DMS 273 (cell line): Measurements from ENCODE around the gene TENM4.

Source experiments
- DNase-seq: peaks from one replicate; lab custom pipeline; 2025; ENCODE audit not compliant: unreplicated experiment; lab: John Stamatoyannopoulos, UW

Gene TENM4

GRCh38 chr11:79035881-79036280, 404.9 kb downstream of the TENM4 start:
- DNase-seq: no peak

- no peak for DNase-seq
Measured at GRCh38 chr11:79033833-79034232, 407.0 kb downstream of the TENM4 start.

GRCh38 chr11:79030448-79030847, 410.4 kb downstream of the TENM4 start:
- DNase-seq: no peak

GRCh38 chr11:79028225-79028624, 412.6 kb downstream of the TENM4 start:
- no peak for DNase-seq

- no peak for DNase-seq
Measured at GRCh38 chr11:79026803-79027445, 413.9 kb downstream of the TENM4 start.

- no peak for DNase-seq
Measured at GRCh38 chr11:79025622-79026021, 415.2 kb downstream of the TENM4 start.

GRCh38 chr11:79025097-79025496, 415.7 kb downstream of the TENM4 start:
- DNase-seq: no peak

GRCh38 chr11:79022265-79022664, 418.6 kb downstream of the TENM4 start:
- no peak for DNase-seq

- no peak for DNase-seq
Measured at GRCh38 chr11:79021601-79022000, 419.2 kb downstream of the TENM4 start.

GRCh38 chr11:79019975-79020374, 420.9 kb downstream of the TENM4 start:
- no peak for DNase-seq

GRCh38 chr11:79019277-79019676, 421.6 kb downstream of the TENM4 start:
- no peak for DNase-seq

- no peak for DNase-seq
Measured at GRCh38 chr11:79018371-79018849, 422.4 kb downstream of the TENM4 start.

- DNase-seq: no peak
Measured at GRCh38 chr11:79017811-79018210, 423.0 kb downstream of the TENM4 start.

GRCh38 chr11:79013509-79013908, 427.3 kb downstream of the TENM4 start:
- no peak for DNase-seq

- DNase-seq: no peak
Measured at GRCh38 chr11:79011357-79011756, 429.5 kb downstream of the TENM4 start.

- DNase-seq: no peak
Measured at GRCh38 chr11:79007771-79008402, 432.9 kb downstream of the TENM4 start.

- DNase-seq: peak; percentile 4
Measured at GRCh38 chr11:79006854-79007253, 434.0 kb downstream of the TENM4 start.

GRCh38 chr11:78996007-78996406, 444.8 kb downstream of the TENM4 start:
- no peak for DNase-seq

- no peak for DNase-seq
Measured at GRCh38 chr11:78995171-78995570, 445.7 kb downstream of the TENM4 start.

GRCh38 chr11:78993802-78994430, 446.9 kb downstream of the TENM4 start:
- no peak for DNase-seq

GRCh38 chr11:78991681-78992080, 449.1 kb downstream of the TENM4 start:
- DNase-seq: no peak

- DNase-seq: no peak
Measured at GRCh38 chr11:78990261-78990660, 450.6 kb downstream of the TENM4 start.
